GM12878 (cell line): ENCODE data around the gene CYP4F3. TPM values are rescaled to one million over a fixed set of nuclear protein-coding genes. Genes with fewer than 3 reads are reported as not detected.
A peak's percentile ranks its signal among the peaks of the same experiment; 100 is the strongest.

Experiments
- ATAC-seq: fragments of 200-7000 bp; cut with Tn5 transposase; 3 replicates; pipeline ENCODE4 v1.9.1; 2020; ENCODE audit warnings: mild to moderate bottlenecking, moderate library complexity
- Bru-seq: library from RNA; stranded (reverse); fragments of 400-500 nt; gene quantifications from one replicate; lab custom pipeline; 2021; lab: Mats Ljungman, UMichigan
- BruChase-seq, 2 experiments: library from RNA; stranded (reverse); fragments of 400-500 nt; gene quantifications; one replicate each; lab custom pipeline; 2021; lab: Mats Ljungman, UMichigan
- BruUV-seq: library from RNA; stranded (reverse); fragments of 400-500 nt; replicated peaks from 2 replicates; lab custom pipeline; 2021; lab: Mats Ljungman, UMichigan
- CTCF ChIA-PET: fragments of 300-600 bp; sonication (Branson Sonifier 250); formaldehyde crosslinking; extraction: SDS; loops from one replicate; lab custom pipeline; 2021; ENCODE audit warnings: inconsistent platforms; lab: Yijun Ruan, JAX
- POLR2A ChIA-PET: fragments of 350-600 bp; formaldehyde crosslinking; extraction: SDS; loops from one replicate; lab custom pipeline; 2021; ENCODE audit warnings: inconsistent platforms; lab: Charles Lee
- RAD21 ChIA-PET: fragments of 300-600 bp; sonication (Branson Sonifier 250); formaldehyde crosslinking; loops from one replicate; lab custom pipeline; 2023; ENCODE audit warnings: antibody characterized with exemption; ENCODE audit not compliant: unreplicated experiment; lab: Charles Lee
- SMC1A ChIA-PET: fragments of 300-600 bp; sonication (Branson Sonifier 250); formaldehyde crosslinking; loops from one replicate; lab custom pipeline; 2023; ENCODE audit not compliant: unreplicated experiment, uncharacterized antibody; lab: Charles Lee
- DNase-seq: peaks from one replicate; pipeline ENCODE4 v3.0.0-alpha.2; 2011; ENCODE audit warnings: low read depth, low spot score
- FAIRE-seq: peaks from 3 replicates; lab custom pipeline; 2011; peaks lifted over from hg19 to GRCh38; lab: Jason Lieb, UNC
- H2AFZ ChIP-seq: 2 replicates; pipeline ENCODE4 v1.6.0; 2011; ENCODE audit warnings: low read depth, low read length, control low read depth; ENCODE audit not compliant: control insufficient read depth
- H3K27ac ChIP-seq: 2 replicates; pipeline ENCODE4 v1.5.1; 2011; ENCODE audit warnings: control low read depth; ENCODE audit not compliant: control insufficient read depth, insufficient read depth
- H3K27me3 ChIP-seq, 2 experiments: replicated peaks in 1 of 2; 2 replicates each; pipeline versions ENCODE4 v1.6.0 to v1.6.1; 2011; ENCODE audit warnings: low read length in 1 of 2; ENCODE audit not compliant: control insufficient read depth in 2 of 2, insufficient read depth in 2 of 2
- H3K36me3 ChIP-seq, 2 experiments: 2 replicates each; pipeline ENCODE4 v1.5.1; 2011; ENCODE audit warnings: low read length in 1 of 2; ENCODE audit not compliant: control insufficient read depth in 2 of 2, insufficient read depth in 2 of 2
- H3K4me1 ChIP-seq: 2 replicates; pipeline ENCODE4 v1.6.1; 2011; ENCODE audit warnings: mild to moderate bottlenecking, low read length, moderate library complexity, mixed read lengths; ENCODE audit not compliant: control insufficient read depth, insufficient read depth
- H3K4me2 ChIP-seq: 2 replicates; pipeline ENCODE4 v1.6.0; 2011; ENCODE audit warnings: control low read depth; ENCODE audit not compliant: control insufficient read depth, insufficient read depth
- H3K4me3 ChIP-seq: fragments of 200-600 bp; sonication (generic); 2 replicates; pipeline ENCODE4 v1.5.1; 2016
- H3K79me2 ChIP-seq: 2 replicates; pipeline ENCODE4 v1.6.0; 2011; ENCODE audit warnings: low read length; ENCODE audit not compliant: control insufficient read depth, insufficient read depth
- H3K9ac ChIP-seq: 2 replicates; pipeline ENCODE4 v1.8.0; 2011; ENCODE audit warnings: low read length, control low read depth, mixed read lengths; ENCODE audit not compliant: control insufficient read depth, insufficient read depth
- H3K9me3 ChIP-seq: replicated peaks from 3 replicates; pipeline ENCODE4 v1.5.1; 2011; ENCODE audit warnings: mild to moderate bottlenecking, low read length; ENCODE audit not compliant: control insufficient read depth, insufficient read depth
- H4K20me1 ChIP-seq: 2 replicates; pipeline ENCODE4 v1.6.0; 2011; ENCODE audit not compliant: control insufficient read depth, insufficient read depth
- BCL11A ChIP-seq: IDR thresholded peaks from 2 replicates; pipeline ENCODE4 v1.6.1; 2011; ENCODE audit warnings: low read depth, low read length
- BRCA1 ChIP-seq: IDR thresholded peaks from 2 replicates; pipeline ENCODE4 v1.6.1; 2011; ENCODE audit warnings: low read depth, low read length, improper control_type of control experiment
- IKZF1 ChIP-seq: fragments of 450-650 bp; conservative IDR thresholded peaks from 2 replicates; pipeline ENCODE4 v1.6.1; 2017; ENCODE audit warnings: antibody characterized with exemption, mild to moderate bottlenecking
- JUND ChIP-seq: IDR thresholded peaks from 2 replicates; pipeline ENCODE4 v1.6.1; 2012; ENCODE audit warnings: low read depth, mild to moderate bottlenecking, low read length, improper control_type of control experiment, moderate library complexity
- PAX5 ChIP-seq: IDR thresholded peaks from 2 replicates; pipeline ENCODE4 v1.6.1; 2011; ENCODE audit warnings: low read depth, low read length, borderline replicate concordance
- POU2F2 ChIP-seq: IDR thresholded peaks from 3 replicates; pipeline ENCODE4 v1.6.1; 2011; ENCODE audit warnings: low read depth, mild to moderate bottlenecking, low read length, borderline replicate concordance
- RCOR1 ChIP-seq: conservative IDR thresholded peaks from 2 replicates; pipeline ENCODE4 v1.6.1; 2012; ENCODE audit warnings: low read depth, low read length, improper control_type of control experiment
- SIX5 ChIP-seq: IDR thresholded peaks from 2 replicates; pipeline ENCODE4 v1.6.1; 2011; ENCODE audit warnings: mild to moderate bottlenecking, low read depth, low read length, moderate library complexity; ENCODE audit not compliant: severe bottlenecking
- SKIL ChIP-seq: fragments of 450-650 bp; IDR thresholded peaks from 2 replicates; pipeline ENCODE4 v1.6.1; 2017; ENCODE audit warnings: mild to moderate bottlenecking, low read depth, inconsistent platforms; ENCODE audit not compliant: poor library complexity, severe bottlenecking
- SREBF2 ChIP-seq: IDR thresholded peaks from 2 replicates; pipeline ENCODE4 v1.6.1; 2012; ENCODE audit warnings: mild to moderate bottlenecking, low read length
- ZZZ3 ChIP-seq: IDR thresholded peaks from 2 replicates; pipeline ENCODE4 v1.6.1; 2011; ENCODE audit warnings: low read depth; ENCODE audit not compliant: control insufficient read depth, insufficient read length
- WGBS: methylation state at CpG from one replicate; pipeline ENCODE4 v1.1.6; 2016; ENCODE audit warnings: low lambda C conversion rate; ENCODE audit not compliant: insufficient replicate concordance, insufficient coverage; ENCODE audit errors: missing lambda C conversion rate; 5-methylcytosine and 5-hydroxymethylcytosine counted together
- in situ Hi-C: fragments of 300-500 bp; cut with MboI; formaldehyde crosslinking; loops from 9 replicates; pipeline ENCODE4 v1.14.3; 2018; ENCODE audit warnings: mixed read lengths
- intact Hi-C: fragments of 100-400 bp; cut with micrococcal nuclease; formaldehyde crosslinking; loops from one replicate; pipeline ENCODE4 v1.14.2; 2022; ENCODE audit not compliant: unreplicated experiment
- long read RNA-seq, 2 experiments: library from polyadenylated mRNA; unstranded; transcript quantifications; one replicate each; pipeline ENCODE4 v2.0.0, GENCODE V29; 2019 to 2020
- polyA minus RNA-seq, 3 experiments: library from RNA; depleted of rRNA, polyadenylated mRNA; stranded (reverse); fragments of >200 nt; gene quantifications; 2 replicates each; pipeline ENCODE4 v1.2.3, GENCODE V29; 2011
- polyA plus RNA-seq, 11 experiments: library from polyadenylated mRNA; depleted of rRNA in 4 of 11; unstranded in 6 of 11; stranded (reverse) in 5 of 11; fragments of >200 nt; fragmentation: Nextera tagmentation in 4 of 11; fragmentation: Illumina TruSeq in 1 of 11; extraction: Ambion mirVana in 4 of 11; extraction: Trizol in 1 of 11; gene quantifications; 1 replicate in 1 of 11; 2 replicates in 10 of 11; pipeline versions ENCODE4 v1.2.1 to v1.2.3, GENCODE V29; 2011 to 2016; ENCODE audit warnings: inconsistent platforms in 2 of 11, missing spikeins in 2 of 11, low read depth in 1 of 11
- total RNA-seq, 4 experiments: library from RNA; depleted of rRNA in 3 of 4; stranded (reverse); fragments of >200 nt in 3 of 4; fragmentation: Illumina TruSeq in 1 of 4; extraction: Trizol in 1 of 4; gene quantifications; 2 replicates each; pipeline versions ENCODE4 v1.2.1 to v1.2.3, GENCODE V29; 2013 to 2021
- TF ChIP-seq, protein P1 (sequence below): fragments of 450-650 bp; IDR thresholded peaks from 2 replicates; pipeline ENCODE4 v1.6.1; 2016; ENCODE audit warnings: mild to moderate bottlenecking
- TF ChIP-seq, protein P2 (sequence below): fragments of 450-650 bp; IDR thresholded peaks from 2 replicates; pipeline ENCODE4 v1.6.1; 2016; ENCODE audit warnings: mild to moderate bottlenecking

The CYP4F3 gene
- total RNA-seq (2013; cell fraction: nucleolus; rRNA removed) = 0.50 and 0.56 TPM in 2 replicates
- total RNA-seq (2014; rRNA removed) (1.6 and 1.7 TPM in 2 replicates), total RNA-seq (2014; rRNA removed; fragmentation: Illumina TruSeq; extraction: Trizol) (0.89 and 1.2 TPM in 2 replicates), total RNA-seq (2021) (2.4 and 2.9 TPM in 2 replicates), polyA plus RNA-seq (2011; rRNA removed) (4.4 and 4.7 TPM in 2 replicates), polyA plus RNA-seq (2014; fragmentation: Illumina TruSeq; extraction: Trizol) (1.1 and 1.5 TPM in 2 replicates), polyA plus RNA-seq (2014; fragmentation: Nextera tagmentation; extraction: Ambion mirVana) (under 1 TPM; 0.08 to 0.40 TPM), polyA plus RNA-seq (2014; rRNA removed) (3.3 and 3.4 TPM in 2 replicates), polyA plus RNA-seq (2016; fragmentation: Nextera tagmentation; extraction: Ambion mirVana) (1 to 10 TPM; 1.2 TPM), polyA minus RNA-seq (2011; rRNA and poly(A)+ RNA removed) (5.9 and 6.2 TPM in 2 replicates), Bru-seq, nascent RNA (percentile 34 among the genes with signal in this experiment), BruChase-seq, experiment 1, labeled RNA remaining after a 6-hour chase (percentile 47 among the genes with signal in this experiment), BruChase-seq, experiment 2, labeled RNA remaining after a 2-hour chase (percentile 46 among the genes with signal in this experiment)
- polyA plus RNA-seq (2011; ENCODE audit: low read depth) = 0.45 TPM
- 3.1 and 5.0 TPM in 2 replicates for polyA plus RNA-seq (2011; cell fraction: cytosol; rRNA removed)
- 10.4 and 12.5 TPM in 2 replicates for polyA plus RNA-seq (2011; cell fraction: nucleus; rRNA removed)
- 0.81 and 0.93 TPM in 2 replicates for polyA plus RNA-seq (2012)
- 1.6 and 5.6 TPM in 2 replicates for polyA minus RNA-seq (2011; cell fraction: cytosol; rRNA and poly(A)+ RNA removed)
- polyA minus RNA-seq (2011; cell fraction: nucleus; rRNA and poly(A)+ RNA removed) = 5.7 and 9.9 TPM in 2 replicates
- long read RNA-seq, experiment 1, partial matches to known transcripts = 1 of 1 reads
- long read RNA-seq, experiment 1, other reads (novel, unspliced or antisense) = 0 of 1 reads
- long read RNA-seq, experiment 2 = 0 reads

GRCh38 chr19:15640294-15640903 lies at the start of gene CYP4F3:
TSS of gene CYP4F3 (plus strand) at chr19:15640897. CDS start at chr19:15641416, 519 bp downstream.
- H3K27ac ChIP-seq = no peak within 1 kb of the TSS
- no peak for FAIRE-seq
- TF ChIP-seq JUND (no peak), IKZF1 (no peak), RCOR1 (no peak), POU2F2 (no peak), SIX5 (no peak), SKIL (no peak), PAX5 (no peak), ZZZ3 (no peak), SREBF2 (no peak), BCL11A (no peak), BRCA1 (no peak)
- TF ChIP-seq, protein P1, sequence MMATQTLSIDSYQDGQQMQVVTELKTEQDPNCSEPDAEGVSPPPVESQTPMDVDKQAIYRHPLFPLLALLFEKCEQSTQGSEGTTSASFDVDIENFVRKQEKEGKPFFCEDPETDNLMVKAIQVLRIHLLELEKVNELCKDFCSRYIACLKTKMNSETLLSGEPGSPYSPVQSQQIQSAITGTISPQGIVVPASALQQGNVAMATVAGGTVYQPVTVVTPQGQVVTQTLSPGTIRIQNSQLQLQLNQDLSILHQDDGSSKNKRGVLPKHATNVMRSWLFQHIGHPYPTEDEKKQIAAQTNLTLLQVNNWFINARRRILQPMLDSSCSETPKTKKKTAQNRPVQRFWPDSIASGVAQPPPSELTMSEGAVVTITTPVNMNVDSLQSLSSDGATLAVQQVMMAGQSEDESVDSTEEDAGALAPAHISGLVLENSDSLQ = no peak
- TF ChIP-seq, protein P2, sequence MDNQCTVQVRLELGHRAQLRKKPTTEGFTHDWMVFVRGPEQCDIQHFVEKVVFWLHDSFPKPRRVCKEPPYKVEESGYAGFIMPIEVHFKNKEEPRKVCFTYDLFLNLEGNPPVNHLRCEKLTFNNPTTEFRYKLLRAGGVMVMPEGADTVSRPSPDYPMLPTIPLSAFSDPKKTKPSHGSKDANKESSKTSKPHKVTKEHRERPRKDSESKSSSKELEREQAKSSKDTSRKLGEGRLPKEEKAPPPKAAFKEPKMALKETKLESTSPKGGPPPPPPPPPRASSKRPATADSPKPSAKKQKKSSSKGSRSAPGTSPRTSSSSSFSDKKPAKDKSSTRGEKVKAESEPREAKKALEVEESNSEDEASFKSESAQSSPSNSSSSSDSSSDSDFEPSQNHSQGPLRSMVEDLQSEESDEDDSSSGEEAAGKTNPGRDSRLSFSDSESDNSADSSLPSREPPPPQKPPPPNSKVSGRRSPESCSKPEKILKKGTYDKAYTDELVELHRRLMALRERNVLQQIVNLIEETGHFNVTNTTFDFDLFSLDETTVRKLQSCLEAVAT = no peak
- TF ChIP-seq, all 136 proteins: peak for 0
- BruUV-seq = no TSS peak
- CTCF ChIA-PET = no interaction called here
- Histone ChIP-seq H3K36me3 (no peaks in the 10 kb centered on the region), H3K4me2 (no peak within 1 kb of the TSS), H2AFZ (no peak within 1 kb of the TSS), H4K20me1 (no peaks in the 10 kb centered on the region), H3K9ac (no peak within 1 kb of the TSS), H3K9me3 (no peaks in the 10 kb centered on the region; the same call in 2 of the 3 replicates), H3K4me3 (no peak within 1 kb of the TSS), H3K4me1 (no peaks in the 10 kb centered on the region), H3K27me3 (peaks cover 0 to 1% of the 10 kb centered on the region in 2 experiments; a peak in 2 of 4 replicates), H3K79me2 (no peaks in the 10 kb centered on the region)
- POLR2A ChIA-PET = no interaction called here
- intact Hi-C loops = no loop called here
- SMC1A ChIA-PET = no interaction called here
- in situ Hi-C loops = loop anchor here (25.0 kb wide), 1 partner anchor 747 kb away; no protein-coding TSS in a partner anchor
- ATAC-seq = no peak
- 9% methylated on average over 5 of the region's 6 CpGs for WGBS
- RAD21 ChIA-PET = no interaction called here
- no peak for DNase-seq
